IPS-15b (cell line): ENCODE results near the gene PGF.

ENCODE experiments used
- H3K27me3 ChIP-seq: one replicate; pipeline ENCODE4 v1.6.1; 2013; ENCODE audit warnings: low read length; ENCODE audit not compliant: control insufficient read depth, insufficient read depth
- H3K36me3 ChIP-seq: one replicate; pipeline ENCODE4 v1.6.1; 2013; ENCODE audit warnings: low read length; ENCODE audit not compliant: control insufficient read depth, insufficient read depth
- H3K4me1 ChIP-seq: one replicate; pipeline ENCODE4 v1.6.1; 2013; ENCODE audit warnings: mild to moderate bottlenecking, low read length; ENCODE audit not compliant: control insufficient read depth, insufficient read depth
- H3K4me3 ChIP-seq: one replicate; pipeline ENCODE4 v1.5.1; 2013; ENCODE audit warnings: low read depth, low read length
- H3K9ac ChIP-seq: one replicate; pipeline ENCODE4 v1.6.1; 2013; ENCODE audit warnings: low read depth, mild to moderate bottlenecking, low read length
- H3K9me3 ChIP-seq: one replicate; pipeline ENCODE4 v1.6.1; 2013; ENCODE audit warnings: mild to moderate bottlenecking, low read length; ENCODE audit not compliant: control insufficient read depth, insufficient read depth

Gene PGF

GRCh38 chr14:74945852-74946658, 9.3 kb downstream of the PGF start:
- Histone ChIP-seq H3K4me1 (no peaks in the 10 kb centered on the region), H3K9me3 (no peaks in the 10 kb centered on the region), H3K4me3 (no peak overlapping the region), H3K9ac (no peak overlapping the region), H3K27me3 (no peaks in the 10 kb centered on the region), H3K36me3 (no peaks in the 10 kb centered on the region)

- no peaks in the 10 kb centered on the region for H3K4me1 ChIP-seq
- H3K36me3 ChIP-seq, result no peaks in the 10 kb centered on the region
- no peaks in the 10 kb centered on the region for H3K9me3 ChIP-seq
- H3K4me3 ChIP-seq, result no peak overlapping the region
- no peaks in the 10 kb centered on the region for H3K27me3 ChIP-seq
- no peak overlapping the region for H3K9ac ChIP-seq
These were observed 10.0 kb downstream of the PGF start for GRCh38 chr14:74945261-74945851.

- H3K27me3 ChIP-seq, result no peaks in the 10 kb centered on the region
- H3K4me1 ChIP-seq, result no peaks in the 10 kb centered on the region
- H3K9me3 ChIP-seq, result no peaks in the 10 kb centered on the region
- no peak overlapping the region for H3K4me3 ChIP-seq
- H3K36me3 ChIP-seq, result no peaks in the 10 kb centered on the region
- no peak overlapping the region for H3K9ac ChIP-seq
These were observed 12.8 kb downstream of the PGF start for GRCh38 chr14:74942608-74943007.

- H3K4me1 ChIP-seq, result no peaks in the 10 kb centered on the region
- no peak overlapping the region for H3K4me3 ChIP-seq
- H3K9me3 ChIP-seq, result no peaks in the 10 kb centered on the region
- no peak overlapping the region for H3K9ac ChIP-seq
- H3K27me3 ChIP-seq, result no peaks in the 10 kb centered on the region
- H3K36me3 ChIP-seq, result no peaks in the 10 kb centered on the region
These were observed 13.2 kb downstream of the PGF start for GRCh38 chr14:74942181-74942580.

GRCh38 chr14:74941676-74942097, 13.7 kb downstream of the PGF start:
- Histone ChIP-seq H3K4me1 (no peaks in the 10 kb centered on the region), H3K36me3 (no peaks in the 10 kb centered on the region), H3K4me3 (no peak overlapping the region), H3K27me3 (no peaks in the 10 kb centered on the region), H3K9ac (no peak overlapping the region), H3K9me3 (no peaks in the 10 kb centered on the region)

- no peaks in the 10 kb centered on the region for H3K27me3 ChIP-seq
- H3K9me3 ChIP-seq, result no peaks in the 10 kb centered on the region
- no peak overlapping the region for H3K9ac ChIP-seq
- H3K36me3 ChIP-seq, result no peaks in the 10 kb centered on the region
- H3K4me3 ChIP-seq, result no peak overlapping the region
- H3K4me1 ChIP-seq, result no peaks in the 10 kb centered on the region
These were observed 14.3 kb downstream of the PGF start for GRCh38 chr14:74940956-74941565.

- Histone ChIP-seq H3K4me3 (no peak overlapping the region), H3K36me3 (no peaks in the 10 kb centered on the region), H3K9me3 (no peaks in the 10 kb centered on the region), H3K27me3 (no peaks in the 10 kb centered on the region), H3K4me1 (no peaks in the 10 kb centered on the region), H3K9ac (no peak overlapping the region)
These were observed 16.6 kb downstream of the PGF start for GRCh38 chr14:74938531-74939495.

GRCh38 chr14:74937171-74937570, 18.2 kb downstream of the PGF start:
- no peak overlapping the region for H3K4me3 ChIP-seq

GRCh38 chr14:74936731-74937130, 18.7 kb downstream of the PGF start:
- Histone ChIP-seq H3K4me3 (no peak overlapping the region), H3K36me3 (no peaks in the 10 kb centered on the region), H3K27me3 (no peaks in the 10 kb centered on the region), H3K4me1 (no peaks in the 10 kb centered on the region), H3K9ac (no peak overlapping the region), H3K9me3 (no peaks in the 10 kb centered on the region)

More at GRCh38 chr14:74937171-74937570, 18.2 kb downstream of the PGF start:
- no peaks in the 10 kb centered on the region for H3K4me1 ChIP-seq
- no peaks in the 10 kb centered on the region for H3K27me3 ChIP-seq
- no peaks in the 10 kb centered on the region for H3K9me3 ChIP-seq
- no peak overlapping the region for H3K9ac ChIP-seq
- no peaks in the 10 kb centered on the region for H3K36me3 ChIP-seq

GRCh38 chr14:74936151-74936550, 19.2 kb downstream of the PGF start:
- H3K4me1 ChIP-seq, result no peaks in the 10 kb centered on the region
- H3K4me3 ChIP-seq, result no peak overlapping the region
- no peaks in the 10 kb centered on the region for H3K9me3 ChIP-seq
- no peak overlapping the region for H3K9ac ChIP-seq
- no peaks in the 10 kb centered on the region for H3K27me3 ChIP-seq
- H3K36me3 ChIP-seq, result no peaks in the 10 kb centered on the region

- no peaks in the 10 kb centered on the region for H3K27me3 ChIP-seq
- H3K4me3 ChIP-seq, result no peak overlapping the region
- H3K9ac ChIP-seq, result no peak overlapping the region
- no peaks in the 10 kb centered on the region for H3K4me1 ChIP-seq
- no peaks in the 10 kb centered on the region for H3K9me3 ChIP-seq
- no peaks in the 10 kb centered on the region for H3K36me3 ChIP-seq
These were observed 20.1 kb downstream of the PGF start for GRCh38 chr14:74935360-74935680.
